K562 (cell line): Measurements from ENCODE around the gene CAPN5. TPM values are rescaled to one million over a fixed set of nuclear protein-coding genes. Genes with fewer than 3 reads are reported as not detected.

Experiments
- ATAC-seq: fragments of 200-7000 bp; cut with Tn5 transposase; 3 replicates; pipeline ENCODE4 v1.9.1; 2020; ENCODE audit warnings: moderate library complexity
- BruUV-seq: library from RNA; stranded (reverse); fragments of 400-500 nt; replicated peaks from 2 replicates; lab custom pipeline; 2021; lab: Mats Ljungman, UMichigan
- CTCF ChIA-PET: fragments of 300-600 bp; formaldehyde crosslinking; extraction: SDS; loops from one replicate; lab custom pipeline; 2021; ENCODE audit warnings: low intra/inter-chr PET ratio; lab: Yijun Ruan, JAX
- POLR2A ChIA-PET: fragments of 300-600, 350-650 bp; sonication (Branson Sonifier 250); formaldehyde crosslinking; extraction: SDS; loops from one replicate; lab custom pipeline; 2021; ENCODE audit warnings: antibody characterized with exemption, inconsistent platforms; lab: Yijun Ruan, JAX
- DNase-seq, 4 experiments: peaks; one replicate each; pipeline versions ENCODE4 v3.0.0 to v3.0.0-alpha.2; 2011 to 2018; ENCODE audit warnings: low spot score in 3 of 4, mixed read lengths in 3 of 4; ENCODE audit errors: extremely low read depth in 1 of 4
- FAIRE-seq: peaks from 2 replicates; lab custom pipeline; 2011; peaks lifted over from hg19 to GRCh38; lab: Jason Lieb, UNC
- H2AFZ ChIP-seq: 2 replicates; pipeline ENCODE4 v1.6.0; 2011; ENCODE audit warnings: low read depth, low read length, control low read depth, inconsistent platforms
- H3K27ac ChIP-seq: fragments of 200-600 bp; 3 replicates; pipeline ENCODE4 v1.8.0; 2011; ENCODE audit warnings: low read depth, mild to moderate bottlenecking, control low read depth, inconsistent platforms, low read length, moderate library complexity, mixed read lengths; ENCODE audit errors: extremely low read depth
- H3K27me3 ChIP-seq, 2 experiments: fragments of 300-600 bp in 1 of 2; 2 replicates in 1 of 2; 3 replicates in 1 of 2; pipeline versions ENCODE4 v1.6.0 to v1.8.0; 2011; ENCODE audit warnings: inconsistent platforms in 2 of 2, low read length in 2 of 2, mild to moderate bottlenecking in 1 of 2, mixed read lengths in 1 of 2, moderate library complexity in 1 of 2; ENCODE audit not compliant: control insufficient read depth in 2 of 2, insufficient read depth in 2 of 2
- H3K36me3 ChIP-seq: fragments of 300-600 bp; 3 replicates; pipeline ENCODE4 v1.8.0; 2011; ENCODE audit warnings: mild to moderate bottlenecking, low read length, inconsistent platforms; ENCODE audit not compliant: control insufficient read depth, insufficient read depth
- H3K4me1 ChIP-seq, 2 experiments: fragments of 200-600 bp in 1 of 2; replicated peaks in 1 of 2; 2 replicates in 1 of 2; 3 replicates in 1 of 2; pipeline versions ENCODE4 v1.5.1 to v1.8.0; 2011; ENCODE audit warnings: inconsistent platforms in 2 of 2, low read length in 2 of 2, mild to moderate bottlenecking in 1 of 2, mixed read lengths in 1 of 2, moderate library complexity in 1 of 2; ENCODE audit not compliant: control insufficient read depth in 2 of 2, insufficient read depth in 2 of 2
- H3K4me2 ChIP-seq: 2 replicates; pipeline ENCODE4 v1.6.1; 2011; ENCODE audit warnings: low read length, control low read depth, inconsistent platforms, mixed read lengths; ENCODE audit not compliant: insufficient read depth
- H3K4me3 ChIP-seq: fragments of 200-600 bp; sonication (generic), shearing (Covaris generic); 2 replicates; pipeline ENCODE4 v1.5.1; 2016; ENCODE audit warnings: control low read depth, inconsistent platforms
- H3K79me2 ChIP-seq: fragments of 200-600 bp; 3 replicates; pipeline ENCODE4 v1.8.0; 2011; ENCODE audit warnings: low read length, inconsistent platforms; ENCODE audit not compliant: control insufficient read depth, insufficient read depth
- H3K9ac ChIP-seq, 2 experiments: 2 replicates each; pipeline versions ENCODE4 v1.6.0 to v1.6.1; 2011; ENCODE audit warnings: low read depth in 2 of 2, low read length in 2 of 2, control low read depth in 1 of 2, inconsistent platforms in 1 of 2, mild to moderate bottlenecking in 1 of 2, mixed read lengths in 1 of 2; ENCODE audit not compliant: insufficient read depth in 1 of 2
- H3K9me1 ChIP-seq: one replicate; pipeline ENCODE4 v1.6.0; 2011; ENCODE audit warnings: inconsistent platforms, mild to moderate bottlenecking, low read length, moderate library complexity; ENCODE audit not compliant: control insufficient read depth, insufficient read depth
- H3K9me3 ChIP-seq: replicated peaks from 2 replicates; pipeline ENCODE4 v1.5.1; 2011; ENCODE audit warnings: low read depth, low read length, inconsistent platforms; ENCODE audit not compliant: control insufficient read depth, insufficient read depth
- H4K20me1 ChIP-seq: replicated peaks from 2 replicates; pipeline ENCODE4 v1.6.1; 2011; ENCODE audit warnings: low read length, inconsistent platforms, mixed read lengths; ENCODE audit not compliant: control insufficient read depth, insufficient read depth
- CREM ChIP-seq: IDR thresholded peaks from 2 replicates; pipeline ENCODE4 v1.6.1; 2014; ENCODE audit warnings: antibody characterized with exemption, low read depth
- MBD2 ChIP-seq: sonication (generic); IDR thresholded peaks from 2 replicates; pipeline ENCODE4 v1.6.1; 2016; ENCODE audit warnings: low read depth, borderline replicate concordance
- MEF2A ChIP-seq: IDR thresholded peaks from 2 replicates; pipeline ENCODE4 v1.6.1; 2011; ENCODE audit warnings: low read depth, mild to moderate bottlenecking, low read length, moderate library complexity; ENCODE audit not compliant: control insufficient read depth
- NELFE ChIP-seq: IDR thresholded peaks from 2 replicates; pipeline ENCODE4 v1.6.1; 2011; ENCODE audit warnings: mild to moderate bottlenecking; ENCODE audit not compliant: insufficient read depth, insufficient read length
- NFE2L1 ChIP-seq: fragments of 450-650 bp; IDR thresholded peaks from 2 replicates; pipeline ENCODE4 v1.6.1; 2016; ENCODE audit warnings: missing genetic modification characterization, low read depth, mild to moderate bottlenecking, missing compliant biosample characterization, moderate library complexity, borderline replicate concordance
- PHF20 ChIP-seq: fragments of 450-650 bp; IDR thresholded peaks from 2 replicates; pipeline ENCODE4 v1.6.1; 2018; ENCODE audit not compliant: partially characterized antibody
- ZNF174 ChIP-seq: fragments of 250-450 bp; sonication (Bioruptor Pico); IDR thresholded peaks from 2 replicates; pipeline ENCODE4 v1.4.0; 2020; ENCODE audit warnings: mild to moderate bottlenecking
- ZNF77 ChIP-seq: fragments of 250-450 bp; sonication (Bioruptor Pico); IDR thresholded peaks from 2 replicates; pipeline ENCODE4 v1.5.0; 2020
- WGBS: fragments of 100-300 bp; shearing (Covaris generic); methylation state at CpG from one replicate; pipeline ENCODE4 v1.1.6; 2016; ENCODE audit warnings: low coverage, mixed read lengths; ENCODE audit not compliant: insufficient coverage; ENCODE audit errors: missing lambda C conversion rate; 5-methylcytosine and 5-hydroxymethylcytosine counted together
- in situ Hi-C: fragments of 300-500 bp; cut with MboI; formaldehyde crosslinking; loops from 4 replicates; pipeline ENCODE4 v1.15.0; 2018; ENCODE audit warnings: inconsistent platforms, mixed read lengths
- intact Hi-C: fragments of 100-400 bp; cut with micrococcal nuclease; formaldehyde crosslinking; loops from 2 replicates; pipeline ENCODE4 v1.14.2; 2022
- polyA plus RNA-seq, 8 experiments: library from polyadenylated mRNA; depleted of rRNA in 4 of 8; stranded (reverse) in 5 of 8; unstranded in 3 of 8; fragments of >200 nt; fragmentation: Nextera tagmentation in 2 of 8; fragmentation: Illumina TruSeq in 1 of 8; extraction: Ambion mirVana in 2 of 8; extraction: Trizol in 1 of 8; gene quantifications; 2 replicates each; pipeline versions ENCODE4 v1.2.1 to v1.2.3, GENCODE V29; 2011 to 2014; ENCODE audit warnings: inconsistent platforms in 1 of 8, missing spikeins in 1 of 8
- total RNA-seq, 7 experiments: library from RNA; depleted of rRNA in 6 of 7; stranded (reverse); fragments of >200 nt in 6 of 7; fragmentation: Illumina TruSeq in 2 of 7; extraction: Trizol in 2 of 7; gene quantifications; 2 replicates each; pipeline versions ENCODE4 v1.2.1 to v1.2.3, GENCODE V29; 2011 to 2021; ENCODE audit warnings: low replicate concordance in 1 of 7
- TF ChIP-seq, protein P1 (sequence below), 2 experiments: IDR thresholded peaks; 2 replicates each; pipeline ENCODE4 v1.6.1; 2011; ENCODE audit warnings: borderline replicate concordance in 1 of 2, control low read depth in 1 of 2, low read depth in 1 of 2, low read length in 1 of 2, mild to moderate bottlenecking in 1 of 2, mixed read lengths in 1 of 2, moderate library complexity in 1 of 2; ENCODE audit not compliant: insufficient read depth in 1 of 2, insufficient read length in 1 of 2, poor library complexity in 1 of 2, severe bottlenecking in 1 of 2; ENCODE audit errors: extremely low read depth in 1 of 2
- TF ChIP-seq, protein P2 (sequence below), 2 experiments: fragments of 450-650 bp in 1 of 2; sonication (generic) in 1 of 2; formaldehyde crosslinking in 1 of 2; IDR thresholded peaks in 1 of 2; conservative IDR thresholded peaks in 1 of 2; 2 replicates each; pipeline versions ENCODE4 v1.6.1 to v1.8.1; 2016 to 2023; ENCODE audit warnings: mild to moderate bottlenecking in 2 of 2, moderate library complexity in 2 of 2, inconsistent platforms in 1 of 2, missing genetic modification reagents in 1 of 2

The CAPN5 gene
- total and polyA plus RNA-seq, 9 of the 15 experiments (the other 6 are each of a cell fraction or from before 2014, with no cell fraction given), result 0.04 to 0.44 (median 0.14) TPM; not detected in 2

DNA sequence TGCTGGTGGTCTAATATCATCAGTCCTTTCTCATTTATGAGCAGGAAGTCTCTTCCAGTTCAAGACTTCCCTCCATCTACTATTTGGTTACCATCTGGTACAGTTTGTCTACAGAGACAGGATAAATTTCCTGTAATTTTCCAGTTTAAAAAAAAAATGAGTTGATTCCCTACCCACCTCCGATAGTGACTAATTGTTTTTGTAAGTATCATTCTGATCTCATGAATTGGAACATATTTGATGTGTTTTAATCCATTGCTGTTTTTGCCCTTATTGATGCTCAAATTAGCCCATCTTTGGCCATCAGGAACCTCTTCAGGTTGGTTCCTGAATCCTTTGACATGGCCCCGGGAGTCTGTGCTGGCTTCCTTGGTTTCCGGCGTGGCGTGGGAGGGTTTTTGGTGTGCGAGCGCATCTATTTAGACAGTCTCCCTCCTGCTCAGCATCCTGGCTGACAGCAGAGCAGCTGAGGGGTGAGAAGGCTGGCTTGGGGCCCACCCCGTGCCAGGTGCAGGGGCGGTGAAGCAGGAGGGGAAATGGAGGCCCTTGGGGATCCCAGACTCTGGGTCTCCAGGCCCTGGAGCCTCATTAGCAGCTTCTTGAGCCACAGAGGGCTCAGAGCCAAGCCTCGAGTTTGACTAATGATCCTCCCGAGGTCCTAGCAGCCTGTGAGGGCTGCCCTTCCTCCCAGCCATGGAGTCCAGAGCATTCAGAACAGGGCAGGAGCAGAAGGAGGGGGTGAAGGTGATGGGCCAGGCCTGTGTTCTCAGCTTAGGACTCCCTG lies 42.7 kb downstream of the CAPN5 start:
- no TSS peak for BruUV-seq
- no peak overlapping the region for H3K4me3 ChIP-seq
- H3K27ac ChIP-seq, result no peak overlapping the region
- H3K27me3 ChIP-seq, result peaks cover 20 to 73% of the 10 kb centered on the region in 2 experiments; a peak in 4 of 5 replicates
- H4K20me1 ChIP-seq, result 0 out of 2 replicates have a peak, but pooled peaks cover 6% of the 10 kb centered on the region
- H3K4me1 ChIP-seq, result peaks cover 0 to 18% of the 10 kb centered on the region in 2 experiments; a peak in 2 of 5 replicates
- H3K9me1 ChIP-seq, result no peaks in the 10 kb centered on the region
- FAIRE-seq (no peak), ATAC-seq (no peak), DNase-seq (no peak)
- TF ChIP-seq ZNF174 (CRISPR knock-in tag) (no peak), ZNF77 (no peak), CREM (no peak)
- H3K9ac ChIP-seq, result no peak overlapping the region
- H3K4me2 ChIP-seq, result no peak overlapping the region
- in situ Hi-C loops (loop anchor here (10.0 kb wide), 1 partner anchor 385 kb away; no protein-coding TSS in a partner anchor), intact Hi-C loops (loop anchor here (2.0 to 5.0 kb wide), 2 partner anchors 19 to 187 kb away; no protein-coding TSS in a partner anchor)
- no peak overlapping the region for H2AFZ ChIP-seq
- H3K9me3 ChIP-seq, result no peaks in the 10 kb centered on the region
- no peaks in the 10 kb centered on the region for H3K79me2 ChIP-seq
- ChIA-PET CTCF (interaction anchor here (0.6 to 1.3 kb wide), 2 partner anchors 15 to 61 kb away, joined by 3 to 4 read pairs; no protein-coding TSS in a partner anchor), POLR2A (interaction anchor here (0.6 kb wide), 1 partner anchor 35 kb away, joined by 3 read pairs; no protein-coding TSS in a partner anchor)
- 7% methylated on average over 11 of the region's 11 CpGs for WGBS
- no peaks in the 10 kb centered on the region for H3K36me3 ChIP-seq

DNA sequence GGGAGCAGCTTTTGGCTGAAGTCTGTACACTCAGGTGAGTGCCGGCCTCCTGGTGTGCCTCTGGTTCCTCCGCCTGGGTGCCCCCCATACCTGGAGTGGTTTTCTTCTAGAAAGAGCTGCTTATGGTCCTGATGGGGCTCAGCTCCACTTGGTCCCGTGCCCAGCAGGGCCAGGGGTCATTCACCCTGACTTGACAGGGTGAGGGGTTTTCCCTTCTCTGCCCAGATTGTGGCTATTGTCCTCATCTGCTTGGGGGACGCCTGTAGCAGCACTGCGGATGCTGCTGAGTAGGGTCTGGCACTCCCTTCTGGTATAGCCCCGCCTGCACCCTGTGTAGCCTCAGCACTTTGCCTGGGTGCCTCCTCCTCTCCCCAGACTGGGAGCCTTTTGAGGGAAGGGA lies 44.1 kb downstream of the CAPN5 start:
- no peak for FAIRE-seq
- intact Hi-C loops, result loop anchor here (2.0 to 5.0 kb wide), 2 partner anchors 20 to 189 kb away; no protein-coding TSS in a partner anchor
- in situ Hi-C loops, result no loop called here
- H3K9ac ChIP-seq, result no peak overlapping the region
- no peak for DNase-seq
- H3K4me2 ChIP-seq, result no peak overlapping the region
- no TSS peak for BruUV-seq
- peaks cover 12 to 70% of the 10 kb centered on the region in 2 experiments; a peak in 4 of 5 replicates for H3K27me3 ChIP-seq
- H3K4me3 ChIP-seq, result no peak overlapping the region
- no peak for ATAC-seq
- no peaks in the 10 kb centered on the region for H3K36me3 ChIP-seq
- no peaks in the 10 kb centered on the region for H3K9me1 ChIP-seq
- 0% methylated on average over 5 of the region's 6 CpGs for WGBS
- H4K20me1 ChIP-seq, result no peaks in the 10 kb centered on the region
- H3K79me2 ChIP-seq, result no peaks in the 10 kb centered on the region
- H3K27ac ChIP-seq, result no peak overlapping the region
- peaks cover 0 to 17% of the 10 kb centered on the region in 2 experiments; a peak in 2 of 5 replicates for H3K4me1 ChIP-seq
- H2AFZ ChIP-seq, result no peak overlapping the region
- ChIA-PET CTCF (interaction anchor here (1.3 kb wide), 1 partner anchor 63 kb away, joined by 4 read pairs; no protein-coding TSS in a partner anchor), POLR2A (interaction anchor here (0.7 kb wide), 1 partner anchor 88 kb away, joined by 3 read pairs; no protein-coding TSS in a partner anchor)
- no peaks in the 10 kb centered on the region for H3K9me3 ChIP-seq
- TF ChIP-seq MEF2A (no peak), MBD2 (no peak), NELFE (no peak), PHF20 (no peak), NFE2L1 (tag) (no peak)
- TF ChIP-seq, protein P1, sequence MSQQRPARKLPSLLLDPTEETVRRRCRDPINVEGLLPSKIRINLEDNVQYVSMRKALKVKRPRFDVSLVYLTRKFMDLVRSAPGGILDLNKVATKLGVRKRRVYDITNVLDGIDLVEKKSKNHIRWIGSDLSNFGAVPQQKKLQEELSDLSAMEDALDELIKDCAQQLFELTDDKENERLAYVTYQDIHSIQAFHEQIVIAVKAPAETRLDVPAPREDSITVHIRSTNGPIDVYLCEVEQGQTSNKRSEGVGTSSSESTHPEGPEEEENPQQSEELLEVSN (IDR thresholded peaks at IDR 0.05; ENCODE audit: borderline replicate concordance in 1 of 2, extremely low read depth in 1 of 2, insufficient read depth in 1 of 2, insufficient read length in 1 of 2, low read depth in 1 of 2, low read length in 1 of 2, poor library complexity in 1 of 2, severe bottlenecking in 1 of 2), result no peak
- TF ChIP-seq, protein P2, sequence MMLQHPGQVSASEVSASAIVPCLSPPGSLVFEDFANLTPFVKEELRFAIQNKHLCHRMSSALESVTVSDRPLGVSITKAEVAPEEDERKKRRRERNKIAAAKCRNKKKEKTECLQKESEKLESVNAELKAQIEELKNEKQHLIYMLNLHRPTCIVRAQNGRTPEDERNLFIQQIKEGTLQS (IDR thresholded peaks at IDR 0.05), result no peak
- TF ChIP-seq, protein P2 (CRISPR knock-in tag; conservative IDR thresholded peaks at IDR 0.05), result no peak
